ENCODE data around the gene BRAP.
"Not testable (repeated sequence)": the region's sequence is repeated elsewhere in the genome, so short reads cannot be mapped to it uniquely, and the experiment has no call there.

BRAP gene

DNA sequence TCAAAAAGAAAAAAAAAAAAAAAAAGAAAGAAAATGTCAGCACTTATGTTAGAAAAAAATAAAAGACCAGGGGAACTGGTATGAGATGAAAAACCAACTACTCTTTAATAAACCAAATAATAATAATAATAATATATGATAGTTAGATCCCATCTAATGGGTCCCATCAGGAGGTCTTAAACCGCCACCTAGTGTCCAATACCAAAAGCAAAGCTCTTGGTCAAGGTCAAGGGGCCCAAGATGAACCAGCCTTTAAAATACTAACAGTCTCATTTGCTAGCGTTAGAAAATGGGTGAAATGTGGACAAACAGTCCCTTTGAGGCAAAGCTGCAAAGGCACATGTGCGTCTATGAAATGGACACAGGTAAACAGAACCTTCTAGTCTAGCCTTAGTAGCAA, 12.3 kb downstream of the BRAP start:
- no peak for DNase-seq

DNA sequence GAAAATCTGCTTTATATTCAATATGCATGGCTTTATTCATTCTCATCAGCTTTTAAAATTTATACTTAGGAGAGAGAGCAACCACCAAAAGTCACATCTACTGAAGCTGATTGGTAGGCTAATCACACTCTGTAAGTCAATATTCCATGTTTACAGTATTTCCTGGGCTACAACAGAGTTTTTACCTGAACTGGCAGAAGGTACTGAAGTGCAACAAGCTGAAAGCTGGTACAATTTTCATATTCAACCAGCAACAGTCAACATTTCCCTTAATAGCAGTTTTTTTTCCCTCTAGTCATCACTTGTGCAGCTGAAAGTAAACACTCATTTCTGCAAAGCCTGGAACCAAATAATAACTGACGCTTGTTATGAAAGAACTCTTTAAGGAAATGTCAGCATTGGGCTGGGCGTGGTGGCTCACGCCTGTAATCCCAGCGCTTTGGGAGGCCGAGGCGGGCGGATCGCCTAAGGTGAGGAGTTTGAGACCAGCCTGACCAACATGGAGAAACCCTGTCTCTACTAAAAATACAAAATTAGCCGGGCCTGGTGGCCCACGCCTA, 12.9 kb downstream of the BRAP start:
- no peak for DNase-seq

DNA sequence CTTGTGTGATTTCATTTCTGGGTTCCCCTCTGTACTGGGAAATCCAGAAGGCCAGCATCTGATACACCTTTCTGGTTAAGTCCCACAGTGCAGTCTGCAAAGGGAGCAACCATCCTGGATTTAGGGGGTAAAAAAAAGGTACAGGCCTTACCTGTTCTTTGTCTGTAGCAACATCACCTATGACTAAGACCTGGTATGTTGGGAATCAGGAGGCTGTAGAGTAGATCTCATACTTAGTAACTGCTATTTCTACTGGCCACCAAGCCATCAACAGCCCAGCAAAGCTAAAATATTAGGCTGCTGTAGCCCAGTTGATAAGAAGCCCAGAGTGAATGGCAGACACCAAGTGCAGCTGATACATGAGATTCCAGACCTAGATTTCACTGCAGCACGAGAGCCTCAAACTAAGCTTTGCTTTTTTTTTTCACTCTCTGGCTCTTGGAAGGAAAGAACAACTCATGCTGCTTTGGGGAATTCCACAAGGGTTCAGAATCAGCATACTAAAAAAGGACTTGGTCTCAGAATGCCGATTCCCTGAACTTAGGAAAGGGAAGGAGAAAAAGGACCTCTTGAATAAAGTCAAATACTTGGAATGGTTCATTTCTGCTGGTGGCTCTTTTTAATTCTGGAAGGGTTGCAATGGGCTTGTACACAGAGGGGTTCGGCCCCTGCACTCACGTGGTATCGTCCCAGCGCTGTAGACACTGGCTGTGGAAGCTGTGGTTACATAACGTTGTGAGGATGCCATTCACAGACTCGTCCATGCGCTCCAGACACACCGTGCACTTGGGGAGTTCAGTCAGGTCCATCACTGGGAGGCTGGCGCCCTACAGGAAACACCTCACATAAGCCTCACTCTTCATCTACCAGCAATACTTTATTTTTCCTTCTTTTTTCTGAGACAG, 20.5 kb downstream of the BRAP start:
- DNase-seq, result no peak

DNA sequence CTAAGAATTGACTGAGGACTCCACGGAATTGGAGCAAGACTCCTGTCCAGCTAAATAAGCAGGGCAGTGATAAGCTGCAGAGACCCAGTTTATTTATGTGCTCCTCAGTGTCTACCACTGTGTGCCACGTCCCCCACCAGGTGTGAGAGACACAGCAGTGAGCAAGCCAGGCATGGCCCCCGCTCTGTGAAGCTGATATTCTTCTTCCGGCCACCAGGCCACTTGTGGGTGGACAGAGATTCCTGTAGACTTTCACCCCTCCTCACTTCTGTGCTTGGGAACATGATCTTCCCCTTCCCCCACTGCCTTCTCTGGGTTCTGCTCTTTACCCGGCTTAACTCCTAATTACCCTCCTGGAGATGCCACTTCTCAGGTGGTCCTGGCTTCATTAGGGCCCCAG, 21.3 kb downstream of the BRAP start:
- no peak for DNase-seq

DNA sequence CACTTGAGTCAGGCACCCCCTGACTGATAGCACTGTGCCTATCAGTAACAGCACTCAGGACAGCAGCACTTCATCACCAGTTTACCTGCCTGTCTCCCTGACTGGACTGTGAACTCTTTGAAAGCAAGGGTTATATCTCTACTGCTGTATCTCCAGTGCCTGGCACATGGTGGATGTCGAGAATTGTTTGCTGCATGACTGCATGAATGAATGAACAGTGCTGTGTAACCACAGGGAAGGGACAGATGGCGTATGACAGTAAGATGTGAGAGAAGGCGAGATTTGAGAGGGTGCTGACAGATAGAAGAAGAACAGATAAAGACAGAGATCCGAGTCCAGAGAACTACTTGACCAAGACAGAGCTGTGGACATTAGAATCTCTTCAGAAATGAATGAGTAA, 29.7 kb downstream of the BRAP start:
- DNase-seq, result no peak

DNA sequence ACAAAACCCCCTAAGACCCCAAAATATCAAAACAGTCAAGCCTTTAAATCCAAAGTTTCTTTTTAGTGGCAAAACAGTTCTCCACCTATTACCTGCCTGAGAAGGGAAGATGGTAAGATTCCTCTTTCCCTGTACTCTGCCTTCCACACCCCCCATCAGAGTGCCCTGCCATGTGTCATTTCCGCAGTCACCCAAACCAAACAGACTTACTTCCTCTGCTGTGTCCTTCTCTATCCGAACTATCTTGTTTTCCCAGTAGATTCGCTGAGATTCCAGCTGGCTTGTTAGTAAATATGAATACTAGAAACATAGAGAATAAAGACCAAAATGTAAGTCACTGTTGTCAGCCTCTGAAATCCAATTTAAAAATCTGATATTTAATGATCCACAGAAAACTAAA, 30.4 kb downstream of the BRAP start:
- no peak for DNase-seq

DNA sequence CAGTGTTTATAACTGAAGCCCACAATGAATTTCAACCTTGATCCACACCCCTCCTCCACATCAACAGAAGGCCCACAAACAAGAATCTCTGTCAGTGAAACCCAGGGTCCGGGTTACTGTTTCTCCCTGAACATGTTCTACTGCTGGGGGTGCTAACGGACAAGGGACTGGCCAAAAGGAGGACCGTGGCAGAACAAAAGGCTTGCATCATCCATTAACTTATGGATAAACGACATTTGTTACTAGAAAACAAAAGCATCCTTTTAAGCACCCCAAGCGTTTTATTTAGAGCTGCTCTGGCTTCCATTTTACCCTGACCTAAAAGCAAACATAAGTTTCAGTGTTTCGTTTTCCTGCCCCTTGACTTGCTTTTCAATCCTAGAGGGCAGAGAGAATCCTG, 32.2 kb downstream of the BRAP start:
- DNase-seq, result no peak

DNA sequence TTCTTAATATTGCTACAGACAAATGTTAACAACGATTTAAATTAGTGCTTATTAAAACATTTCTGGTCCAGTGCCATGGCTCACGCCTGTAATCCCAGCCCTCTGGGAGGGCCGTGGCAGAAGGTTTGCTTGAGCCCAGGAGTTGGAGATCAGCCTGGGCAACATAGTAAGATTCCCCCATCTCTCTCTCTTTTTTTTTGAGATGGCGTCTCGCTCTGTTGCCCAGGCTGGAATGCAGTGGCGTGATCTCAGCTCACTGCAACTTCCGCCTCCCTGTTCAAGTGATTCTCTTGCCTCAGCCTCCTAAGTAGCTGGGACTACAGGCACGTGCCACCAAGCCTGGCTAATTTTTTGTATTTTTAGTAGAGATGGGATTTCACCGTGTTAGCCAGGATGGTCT, 33.2 kb downstream of the BRAP start:
- DNase-seq, result not testable (repeated sequence)

DNA sequence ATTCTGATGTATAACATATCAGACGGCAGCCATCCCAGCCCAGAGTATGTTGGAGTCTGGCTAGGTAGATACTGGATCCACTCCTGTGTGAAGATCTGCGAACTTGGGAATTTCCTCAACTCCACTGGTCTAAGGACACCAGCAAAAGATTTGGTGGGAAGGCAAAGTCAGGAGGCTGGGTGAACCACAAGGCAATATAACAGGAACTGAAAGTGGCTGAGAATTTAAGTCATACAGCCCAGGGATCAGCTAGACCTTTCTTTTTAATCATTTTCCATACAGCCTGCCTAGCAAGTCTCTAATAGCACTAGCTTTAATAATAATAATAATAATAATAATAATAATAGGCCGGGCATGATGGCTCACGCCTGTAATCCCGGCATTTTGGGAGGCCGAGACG, 34.8 kb downstream of the BRAP start:
- no peak for DNase-seq

DNA sequence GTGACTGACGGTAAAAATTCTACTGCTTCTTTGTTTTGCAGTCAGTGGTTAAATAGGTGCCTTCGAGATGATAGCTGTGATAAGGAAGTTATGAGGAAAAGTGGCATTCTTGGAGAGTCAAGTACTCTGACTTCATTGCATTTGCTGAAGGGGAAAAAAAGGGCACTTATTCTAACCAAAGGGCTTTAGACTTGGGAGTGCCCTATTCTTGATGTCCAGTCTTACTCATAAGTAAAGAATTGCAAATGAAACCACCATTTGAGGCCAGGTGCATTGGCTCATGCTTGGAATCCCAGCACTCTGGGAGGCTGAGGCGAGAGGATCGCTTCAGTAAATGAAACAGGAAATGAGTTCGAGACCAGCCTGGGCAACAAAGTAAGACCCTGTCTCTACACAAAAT, 40.3 kb downstream of the BRAP start:
- no peak for DNase-seq

DNA sequence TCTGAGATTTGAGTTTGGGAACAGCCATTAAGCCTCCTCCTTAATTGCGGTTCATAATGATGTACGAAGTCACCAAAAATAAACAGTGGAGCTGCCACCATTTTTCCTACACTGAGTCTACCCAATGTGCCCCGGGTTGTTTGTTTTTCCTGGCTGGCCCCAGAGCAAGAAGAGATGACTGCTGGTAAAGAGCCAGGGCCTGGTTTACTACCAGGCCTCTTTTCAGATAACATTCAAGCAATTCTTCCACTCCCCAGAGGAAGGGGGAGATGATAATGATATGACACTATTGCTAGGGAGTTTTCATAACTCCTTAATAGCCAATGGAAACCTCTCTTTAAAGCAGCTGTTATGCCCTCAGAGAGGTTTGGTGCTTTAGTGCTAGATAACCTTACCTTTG, 42.3 kb downstream of the BRAP start:
- DNase-seq, result no peak

DNA sequence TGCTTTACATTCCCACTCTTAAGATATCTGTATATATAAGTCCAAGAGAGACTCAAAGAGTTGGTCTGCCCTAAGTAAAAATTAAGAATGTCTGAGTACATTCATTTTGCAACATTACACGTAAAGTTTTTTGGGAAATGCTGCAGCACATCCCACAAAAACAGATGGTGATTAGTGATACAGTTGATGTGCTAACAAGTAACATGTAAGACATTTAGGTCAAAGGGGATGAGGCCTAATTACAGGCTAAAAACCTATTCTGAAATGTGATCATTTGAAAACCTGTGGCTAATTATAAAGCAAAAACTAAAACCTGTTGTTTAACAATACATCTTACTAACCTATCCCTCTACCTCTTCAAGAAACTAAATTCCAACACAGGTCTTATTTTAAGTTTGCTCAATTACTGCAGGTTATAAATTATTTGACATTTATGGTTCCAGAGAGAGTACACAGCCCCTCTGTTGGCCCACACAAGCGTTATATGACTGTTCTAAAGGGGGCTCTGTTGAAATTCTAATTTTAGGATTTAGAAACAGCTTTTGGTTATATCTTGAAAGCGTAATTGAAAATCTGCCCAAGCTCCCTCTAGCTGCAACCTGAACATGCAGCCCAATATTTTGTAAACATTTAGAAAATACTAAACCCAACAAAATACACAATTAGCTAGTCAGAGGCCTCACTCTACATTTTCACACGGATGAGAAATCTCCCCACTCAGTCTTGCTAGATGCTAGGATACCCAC, 42.9 kb downstream of the BRAP start:
- DNase-seq, result no peak

DNA sequence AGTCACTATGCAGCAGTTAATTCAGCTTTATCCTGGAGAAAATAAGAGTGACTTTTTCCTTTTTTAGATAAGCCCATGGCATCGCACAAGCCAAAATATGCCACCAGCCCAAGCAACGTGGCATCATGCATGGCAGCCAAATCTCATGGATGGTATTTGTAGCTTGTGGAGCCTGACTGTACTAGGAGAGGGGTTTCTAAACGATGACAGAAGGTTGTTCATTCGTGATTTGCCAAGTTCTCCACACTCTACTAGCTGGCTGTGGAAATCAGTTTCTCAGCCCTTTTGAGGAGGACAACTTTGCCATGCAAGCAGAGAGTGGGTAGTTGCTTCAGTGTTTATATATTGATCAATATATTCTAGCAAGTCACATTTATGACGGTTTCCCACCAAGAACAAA, 45.2 kb downstream of the BRAP start:
- DNase-seq, result no peak

DNA sequence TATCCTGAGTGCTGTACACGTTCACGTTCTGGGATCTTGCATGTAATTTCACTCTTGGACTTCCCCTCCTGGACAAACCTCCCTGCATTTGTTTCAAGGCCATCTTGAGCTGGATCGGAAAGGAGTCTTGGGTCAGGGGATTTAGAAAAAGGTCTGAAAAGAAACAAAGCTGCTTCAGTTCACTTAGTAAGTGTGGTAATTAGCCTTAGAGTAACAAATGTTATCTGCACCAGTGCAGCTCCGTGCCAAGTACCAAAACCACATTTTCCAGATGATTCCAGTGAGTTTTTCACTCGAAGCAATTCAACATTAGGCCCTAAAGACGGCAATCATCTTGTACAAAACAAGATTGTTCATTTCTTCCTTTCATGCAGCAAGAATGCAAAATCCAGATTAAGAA, 47.2 kb downstream of the BRAP start:
- DNase-seq, result no peak

DNA sequence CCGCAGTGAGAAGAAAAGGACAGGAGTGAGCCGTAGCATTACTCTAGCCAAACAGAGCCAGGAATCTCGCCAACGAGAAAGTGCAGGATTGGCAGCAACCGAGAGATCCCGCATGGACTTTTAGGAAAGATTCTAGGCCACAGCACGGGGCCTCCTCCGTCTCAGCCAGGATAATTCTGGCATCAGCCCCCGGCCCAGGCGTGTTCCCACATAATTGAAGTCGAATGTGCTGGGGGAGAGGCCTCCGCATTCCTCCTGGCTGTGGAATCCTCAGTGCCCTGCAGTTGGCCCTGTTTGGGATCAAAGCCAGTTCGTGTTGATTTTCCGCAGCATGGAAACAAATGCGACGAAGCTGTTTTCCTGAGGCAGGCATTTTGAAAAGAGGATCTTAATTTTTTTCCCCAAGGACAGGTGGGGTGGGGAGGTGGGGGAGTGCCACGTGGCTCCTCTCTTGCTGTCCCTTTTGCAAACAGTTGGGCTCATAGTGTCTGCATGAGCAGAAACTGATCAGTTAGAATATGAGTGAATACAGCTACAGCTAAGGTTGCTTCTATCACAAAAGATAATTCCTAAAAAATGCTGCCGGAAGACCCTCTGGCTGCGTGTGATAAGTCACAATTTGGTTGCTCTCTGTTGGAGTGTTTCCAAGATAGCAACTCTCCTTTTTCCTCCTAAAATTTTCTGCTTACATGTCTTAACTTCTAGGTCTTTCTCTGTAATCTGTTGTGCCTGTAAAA, 49.4 kb downstream of the BRAP start:
- DNase-seq, result no peak

DNA sequence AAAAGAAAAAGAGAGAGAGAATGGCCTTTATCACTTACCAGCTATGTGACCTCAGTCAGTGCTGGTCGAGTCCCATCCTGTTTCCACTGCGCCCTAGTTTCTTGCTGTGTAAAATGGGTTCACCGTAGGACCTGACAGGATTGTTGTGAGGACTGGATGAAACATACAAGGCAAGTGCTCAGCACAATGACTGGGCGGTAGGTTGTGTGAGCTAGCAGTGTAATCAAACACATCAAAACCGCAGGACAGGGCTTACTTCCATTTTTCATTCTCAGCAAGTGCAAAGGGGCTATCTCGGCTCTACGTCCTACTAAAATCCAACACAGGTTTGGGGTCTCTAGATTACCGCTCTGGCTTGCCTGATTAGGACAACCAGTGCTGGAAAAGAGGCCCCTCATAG, 50.2 kb downstream of the BRAP start:
- no peak for DNase-seq

DNA sequence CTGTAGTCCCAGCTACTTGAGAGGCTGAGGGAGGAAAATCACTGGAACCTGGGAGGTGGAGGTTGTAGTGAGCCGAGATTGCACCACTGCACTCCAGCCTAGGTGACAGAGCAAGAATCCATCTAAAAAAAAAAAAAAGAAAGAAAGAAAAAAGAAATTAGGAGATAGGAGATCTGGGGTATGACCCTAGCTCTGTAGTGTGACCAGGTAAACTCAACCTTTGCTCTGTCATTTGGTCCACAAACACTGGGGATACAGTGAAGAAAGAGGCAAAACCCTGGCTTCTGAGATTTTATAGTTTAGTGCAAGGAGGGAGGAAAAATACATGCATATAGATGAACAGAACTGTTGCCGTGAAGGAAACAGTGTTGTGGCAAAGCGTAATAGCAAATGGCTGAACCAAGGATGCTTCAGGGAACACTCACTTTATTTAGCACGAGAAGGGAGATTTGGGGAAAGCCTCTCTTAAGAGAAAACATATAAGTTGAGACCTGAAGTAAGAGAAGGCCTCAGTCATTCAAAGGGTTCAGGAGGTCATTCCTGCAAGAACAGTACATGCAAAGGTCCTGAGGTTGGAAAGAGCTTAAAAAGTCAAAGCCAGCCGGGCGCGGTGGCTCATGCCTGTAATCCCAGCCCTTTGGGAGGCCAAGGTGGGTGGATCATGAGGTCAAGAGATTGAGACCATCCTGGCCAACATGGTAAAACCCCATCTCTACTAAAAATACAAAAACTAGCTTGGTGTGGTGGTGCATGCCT, 57.1 kb downstream of the BRAP start:
- no peak for DNase-seq

DNA sequence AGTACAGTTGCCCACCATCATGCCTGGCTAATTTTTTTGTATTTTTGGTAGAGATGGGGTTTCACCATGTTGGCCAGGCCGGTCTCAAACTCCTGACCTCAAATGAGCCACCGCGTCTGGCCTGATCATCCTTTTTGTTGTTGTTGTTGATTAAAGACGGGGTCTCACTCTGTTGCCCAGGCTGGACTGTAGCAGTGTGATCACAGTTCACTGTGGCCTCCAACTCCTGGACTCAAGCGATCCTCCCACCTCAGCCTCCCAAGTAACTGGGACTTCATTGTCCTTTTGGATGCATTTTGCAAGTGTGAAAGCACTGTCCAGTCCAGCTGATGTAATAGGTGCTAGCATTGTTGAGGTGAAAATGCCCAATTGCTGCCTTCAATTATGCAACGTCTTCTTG, 59.5 kb downstream of the BRAP start:
- DNase-seq, result no peak

DNA sequence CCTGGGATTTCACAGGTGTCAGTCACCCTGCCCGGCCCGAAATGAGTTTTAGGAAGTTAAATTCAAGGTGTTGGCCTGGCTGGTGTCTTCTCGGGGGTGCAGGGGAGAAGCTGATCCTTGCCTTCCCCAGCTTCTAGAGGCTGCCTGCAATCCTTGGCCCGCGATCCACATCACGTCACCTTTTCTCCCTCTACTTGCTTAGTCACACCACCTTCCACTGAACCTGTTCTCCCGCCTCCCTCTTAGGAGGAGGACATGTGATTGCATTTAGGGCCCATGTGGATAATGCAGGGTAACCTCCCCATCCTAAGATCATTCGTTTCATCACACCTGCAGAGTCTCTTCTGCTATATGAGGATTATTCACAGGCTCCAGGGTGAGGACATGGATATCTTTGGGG, 61.2 kb downstream of the BRAP start:
- no peak for DNase-seq

DNA sequence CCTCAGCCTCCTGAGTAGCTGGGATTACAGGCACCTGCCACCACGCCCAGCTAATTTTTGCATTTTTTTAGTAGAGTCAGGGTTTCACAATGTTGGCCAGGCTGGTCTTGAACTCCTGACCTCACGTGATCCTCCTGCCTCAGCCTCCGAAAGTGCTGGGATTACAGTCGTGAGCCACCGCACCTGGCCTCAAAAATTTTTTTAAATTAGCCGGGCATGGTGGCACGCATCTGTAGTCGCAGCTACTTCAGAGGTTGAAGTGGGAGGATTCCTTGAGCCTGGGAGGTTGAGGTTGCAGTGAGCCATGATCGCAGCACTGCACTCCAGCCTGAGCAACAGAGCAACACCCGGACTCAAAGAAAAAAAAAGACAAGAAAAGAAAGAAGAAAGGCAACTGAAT, 67.9 kb downstream of the BRAP start:
- not testable (repeated sequence) for DNase-seq

DNA sequence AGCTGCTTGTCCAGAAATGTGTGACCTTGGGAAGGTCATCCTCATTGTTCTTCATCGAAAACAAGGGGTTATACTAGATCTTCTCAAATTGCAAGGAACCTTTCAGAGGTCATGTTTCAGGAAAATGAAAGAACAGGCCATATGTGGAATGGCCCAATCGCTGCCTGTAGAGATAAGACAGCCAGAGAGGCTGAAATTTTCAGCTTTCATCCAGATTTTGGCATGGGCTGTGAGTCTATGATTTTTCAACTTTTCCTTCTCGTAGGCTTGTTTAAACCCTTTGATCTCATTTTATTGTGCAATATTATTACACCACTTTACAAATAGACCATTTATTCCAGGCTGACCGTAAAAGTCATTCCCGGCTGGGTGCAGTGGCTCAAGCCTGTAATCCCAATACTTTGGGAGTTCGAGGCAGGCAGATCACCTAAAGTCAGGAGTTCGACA, 69.6 kb downstream of the BRAP start:
- DNase-seq, result no peak

DNA sequence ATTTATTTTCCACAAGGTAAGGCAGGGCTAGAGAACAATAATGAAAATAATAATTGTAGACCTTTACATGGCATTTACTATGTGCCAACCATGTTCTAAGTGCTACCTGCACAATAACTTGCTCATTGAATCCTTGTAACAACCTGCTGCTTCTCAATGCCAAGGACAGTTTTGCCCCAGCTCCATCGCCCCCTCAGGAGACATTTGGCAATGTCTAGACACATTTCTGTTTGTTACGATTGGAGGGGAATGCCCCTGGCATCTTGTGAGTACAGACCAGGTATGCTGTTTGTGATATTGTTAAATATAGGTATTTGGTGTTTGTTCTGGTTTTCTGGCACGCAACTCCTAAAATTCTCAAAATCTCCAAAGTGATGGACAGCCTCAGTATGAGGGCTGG, 78.5 kb downstream of the BRAP start:
- no peak for DNase-seq
